ENCODE measurements around the gene CBFA2T3. TPM values are rescaled to one million over a fixed set of nuclear protein-coding genes. Genes with fewer than 3 reads are reported as not detected.

Gene CBFA2T3
- total RNA-seq, 1 donor from 2014 or later, result not detected

GRCh38 chr16:88864521-88864920 is 112.5 kb downstream of the CBFA2T3 start:
- no peak overlapping the region for H3K4me3 Mint-ChIP-seq (ENCODE audit: unreplicated experiment)
- DNase-seq (ENCODE audit: low spot score), result no peak
- H3K4me1 Mint-ChIP-seq (ENCODE audit: low read depth), result no peaks in the 10 kb centered on the region
- no peak overlapping the region for H3K27ac Mint-ChIP-seq (ENCODE audit: unreplicated experiment)
- H3K27me3 Mint-ChIP-seq (ENCODE audit: low read depth), result peaks cover 9% of the 10 kb centered on the region
- TF ChIP-seq CTCF (IDR thresholded peaks at IDR 0.05), result no peak
- H3K36me3 Mint-ChIP-seq (ENCODE audit: low read depth), result peaks cover 3% of the 10 kb centered on the region
- no peaks in the 10 kb centered on the region for H3K9me3 Mint-ChIP-seq (ENCODE audit: low read depth)

- peaks cover 3% of the 10 kb centered on the region for H3K36me3 Mint-ChIP-seq (ENCODE audit: low read depth)
- H3K27ac Mint-ChIP-seq (ENCODE audit: unreplicated experiment), result no peak overlapping the region
- no peak for DNase-seq (ENCODE audit: low spot score)
- no peaks in the 10 kb centered on the region for H3K9me3 Mint-ChIP-seq (ENCODE audit: low read depth)
- H3K27me3 Mint-ChIP-seq (ENCODE audit: low read depth), result peaks cover 9% of the 10 kb centered on the region
- H3K4me3 Mint-ChIP-seq (ENCODE audit: unreplicated experiment), result no peak overlapping the region
- no peak for TF ChIP-seq CTCF (IDR thresholded peaks at IDR 0.05)
- no peaks in the 10 kb centered on the region for H3K4me1 Mint-ChIP-seq (ENCODE audit: low read depth)
Observed at GRCh38 chr16:88864099-88864498, 112.9 kb downstream of the CBFA2T3 start.

GRCh38 chr16:88863426-88863825 is 113.6 kb downstream of the CBFA2T3 start:
- Mint-ChIP-seq H3K4me3 (ENCODE audit: unreplicated experiment) (no peak overlapping the region), H3K27ac (ENCODE audit: unreplicated experiment) (no peak overlapping the region), H3K36me3 (ENCODE audit: low read depth) (peaks cover 3% of the 10 kb centered on the region), H3K27me3 (ENCODE audit: low read depth) (peaks cover 5% of the 10 kb centered on the region), H3K4me1 (ENCODE audit: low read depth) (peaks cover 2% of the 10 kb centered on the region), H3K9me3 (ENCODE audit: low read depth) (no peaks in the 10 kb centered on the region)
- DNase-seq (ENCODE audit: low spot score), result no peak
- TF ChIP-seq CTCF (IDR thresholded peaks at IDR 0.05), result no peak

- no peak for TF ChIP-seq CTCF (IDR thresholded peaks at IDR 0.05)
- no peak for DNase-seq (ENCODE audit: low spot score)
- H3K27me3 Mint-ChIP-seq (ENCODE audit: low read depth), result peaks cover 3% of the 10 kb centered on the region
- no peaks in the 10 kb centered on the region for H3K9me3 Mint-ChIP-seq (ENCODE audit: low read depth)
- H3K4me1 Mint-ChIP-seq (ENCODE audit: low read depth), result peaks cover 7% of the 10 kb centered on the region
- peaks cover 4% of the 10 kb centered on the region for H3K36me3 Mint-ChIP-seq (ENCODE audit: low read depth)
- H3K27ac Mint-ChIP-seq (ENCODE audit: unreplicated experiment), result no peak overlapping the region
- no peak overlapping the region for H3K4me3 Mint-ChIP-seq (ENCODE audit: unreplicated experiment)
Observed at GRCh38 chr16:88862968-88863367, 114.0 kb downstream of the CBFA2T3 start.

- H3K4me1 Mint-ChIP-seq (ENCODE audit: low read depth), result peaks cover 13% of the 10 kb centered on the region
- no peak overlapping the region for H3K4me3 Mint-ChIP-seq (ENCODE audit: unreplicated experiment)
- H3K36me3 Mint-ChIP-seq (ENCODE audit: low read depth), result peaks cover 5% of the 10 kb centered on the region
- TF ChIP-seq CTCF (IDR thresholded peaks at IDR 0.05), result no peak
- no peak for DNase-seq (ENCODE audit: low spot score)
- H3K27me3 Mint-ChIP-seq (ENCODE audit: low read depth), result no peaks in the 10 kb centered on the region
- no peaks in the 10 kb centered on the region for H3K9me3 Mint-ChIP-seq (ENCODE audit: low read depth)
- no peak overlapping the region for H3K27ac Mint-ChIP-seq (ENCODE audit: unreplicated experiment)
Observed at GRCh38 chr16:88861359-88861758, 115.6 kb downstream of the CBFA2T3 start.

All from chondrocyte (in vitro differentiated cells).